ENCODE data around the gene MYO6. TPM values are rescaled to one million over a fixed set of nuclear protein-coding genes. Genes with fewer than 3 reads are reported as not detected.

The MYO6 gene
- total and polyA plus RNA-seq, 12 donors: 11.1 to 27.1 (median 16.2) TPM

DNA sequence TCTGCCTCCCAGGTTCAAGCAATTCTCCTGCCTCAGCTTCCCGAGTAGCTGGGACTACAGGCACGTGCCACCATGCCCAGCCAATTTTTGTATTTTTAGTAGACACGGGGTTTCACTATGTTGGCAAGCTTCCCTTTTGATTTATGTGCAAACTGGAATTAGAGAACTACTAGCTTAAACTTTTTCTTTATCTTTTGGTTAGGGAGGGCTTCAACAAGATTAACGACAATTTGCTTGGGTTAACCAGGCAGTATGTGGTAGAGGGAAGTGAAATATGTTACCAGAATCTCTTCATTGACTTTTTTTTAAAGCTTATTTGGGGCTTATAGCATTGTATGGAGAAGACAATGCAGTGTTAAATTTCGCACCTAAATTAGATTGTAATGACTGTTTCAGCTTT lies 9.0 kb downstream of the MYO6 start:
- TF ChIP-seq, protein P1, sequence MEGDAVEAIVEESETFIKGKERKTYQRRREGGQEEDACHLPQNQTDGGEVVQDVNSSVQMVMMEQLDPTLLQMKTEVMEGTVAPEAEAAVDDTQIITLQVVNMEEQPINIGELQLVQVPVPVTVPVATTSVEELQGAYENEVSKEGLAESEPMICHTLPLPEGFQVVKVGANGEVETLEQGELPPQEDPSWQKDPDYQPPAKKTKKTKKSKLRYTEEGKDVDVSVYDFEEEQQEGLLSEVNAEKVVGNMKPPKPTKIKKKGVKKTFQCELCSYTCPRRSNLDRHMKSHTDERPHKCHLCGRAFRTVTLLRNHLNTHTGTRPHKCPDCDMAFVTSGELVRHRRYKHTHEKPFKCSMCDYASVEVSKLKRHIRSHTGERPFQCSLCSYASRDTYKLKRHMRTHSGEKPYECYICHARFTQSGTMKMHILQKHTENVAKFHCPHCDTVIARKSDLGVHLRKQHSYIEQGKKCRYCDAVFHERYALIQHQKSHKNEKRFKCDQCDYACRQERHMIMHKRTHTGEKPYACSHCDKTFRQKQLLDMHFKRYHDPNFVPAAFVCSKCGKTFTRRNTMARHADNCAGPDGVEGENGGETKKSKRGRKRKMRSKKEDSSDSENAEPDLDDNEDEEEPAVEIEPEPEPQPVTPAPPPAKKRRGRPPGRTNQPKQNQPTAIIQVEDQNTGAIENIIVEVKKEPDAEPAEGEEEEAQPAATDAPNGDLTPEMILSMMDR (IDR thresholded peaks at IDR 0.05): no peak
- TF ChIP-seq POLR2A (IDR thresholded peaks at IDR 0.05): no peak
- no peaks in the 10 kb centered on the region for H3K27me3 ChIP-seq
- H3K9me3 ChIP-seq (replicated peaks in 1 of 3): no peaks in the 10 kb centered on the region
- no peaks in the 10 kb centered on the region for H3K36me3 ChIP-seq (replicated peaks in 1 of 2)
- no peak for DNase-seq
- intact Hi-C loops (cut with DNase I): no loop called here
- 55 to 77% (median 68%) methylated on average over 5 of the region's 5 CpGs for WGBS, 4 donors
- peaks cover 0 to 10% of the 10 kb centered on the region in 2 donors for H3K4me1 ChIP-seq (replicated peaks in 1 of 2)
- H3K4me3 ChIP-seq: no peak overlapping the region
- no peak overlapping the region for H3K27ac ChIP-seq

DNA sequence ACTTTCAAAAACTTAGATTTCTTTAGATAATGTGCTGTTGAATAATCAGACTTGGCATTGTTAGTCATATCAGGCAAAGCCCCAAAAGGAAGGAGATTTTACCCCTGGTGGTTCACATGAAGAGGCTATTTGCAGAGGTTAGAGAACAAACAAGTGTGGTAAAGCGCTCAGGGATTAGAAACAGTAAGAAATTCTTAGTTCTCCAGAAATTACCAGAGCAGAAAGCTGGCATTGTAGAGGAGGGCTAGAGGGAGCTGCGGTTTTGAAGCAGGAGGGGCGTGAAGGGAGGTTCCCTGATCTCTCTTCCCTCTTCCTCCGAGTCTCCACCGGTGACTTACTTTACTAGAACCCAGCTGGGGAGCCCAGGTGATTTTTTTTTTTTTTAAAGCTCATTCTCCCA lies 10.2 kb downstream of the MYO6 start:
- no peak for DNase-seq
- H3K27me3 ChIP-seq: no peaks in the 10 kb centered on the region
- no peaks in the 10 kb centered on the region for H3K9me3 ChIP-seq (replicated peaks in 1 of 3)
- H3K27ac ChIP-seq: no peak overlapping the region
- H3K36me3 ChIP-seq (replicated peaks in 1 of 2): no peaks in the 10 kb centered on the region
- WGBS, 4 donors: 78 to 84% (median 81%) methylated on average over 5 of the region's 5 CpGs
- H3K4me3 ChIP-seq: no peak overlapping the region
- peaks cover 0 to 10% of the 10 kb centered on the region in 2 donors for H3K4me1 ChIP-seq (replicated peaks in 1 of 2)
- intact Hi-C loops (cut with DNase I): no loop called here
- TF ChIP-seq POLR2A (IDR thresholded peaks at IDR 0.05): no peak
- TF ChIP-seq, protein P1 (IDR thresholded peaks at IDR 0.05): no peak

DNA sequence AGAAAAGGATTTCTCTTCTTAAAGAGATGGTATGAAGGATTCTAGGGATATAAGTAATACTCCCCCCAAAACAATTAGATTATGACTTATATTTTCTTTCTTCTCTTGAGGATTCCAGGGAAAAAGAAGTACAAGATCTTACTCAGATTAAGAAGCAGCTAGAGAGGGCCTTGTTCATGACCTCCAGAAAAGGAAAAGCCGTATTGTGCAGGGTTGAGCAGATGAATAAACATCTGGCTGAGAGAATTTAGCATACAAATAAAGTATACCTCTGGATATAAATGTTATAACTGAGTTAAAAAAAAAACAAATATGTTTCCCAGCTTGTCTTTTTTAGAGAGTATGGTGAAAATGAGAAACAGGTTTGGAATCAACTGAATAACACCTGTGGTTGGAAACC lies 11.3 kb downstream of the MYO6 start:
- TF ChIP-seq, protein P1 (IDR thresholded peaks at IDR 0.05): no peak
- TF ChIP-seq POLR2A (IDR thresholded peaks at IDR 0.05): no peak
- H3K27ac ChIP-seq: no peak overlapping the region
- 35 to 49% (median 42%) methylated on average over 1 of the region's 1 CpG for WGBS, 4 donors
- no peak overlapping the region for H3K4me3 ChIP-seq
- H3K4me1 ChIP-seq (replicated peaks in 1 of 2): peaks cover 0 to 10% of the 10 kb centered on the region in 2 donors
- H3K36me3 ChIP-seq (replicated peaks in 1 of 2): no peaks in the 10 kb centered on the region
- intact Hi-C loops (cut with DNase I): no loop called here
- no peaks in the 10 kb centered on the region for H3K27me3 ChIP-seq
- no peaks in the 10 kb centered on the region for H3K9me3 ChIP-seq (replicated peaks in 1 of 3)
- DNase-seq: no peak

DNA sequence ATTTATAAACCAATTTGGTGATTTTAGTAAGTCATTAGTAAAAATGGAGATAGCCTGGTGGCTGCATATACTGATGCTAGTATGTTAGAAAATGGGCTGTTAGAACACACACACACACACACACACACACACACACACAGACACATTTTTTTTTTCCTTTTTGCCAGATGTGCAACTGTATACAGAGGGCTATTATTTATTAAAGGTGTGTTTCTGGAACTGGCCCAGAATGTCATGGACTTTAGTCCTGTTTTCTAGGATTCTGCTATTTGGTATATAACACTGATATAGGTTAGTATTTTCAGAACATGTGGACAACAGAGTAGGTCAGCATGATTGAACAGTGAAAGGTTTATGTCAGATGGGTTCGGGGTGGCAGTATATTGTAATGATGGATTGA lies 12.4 kb downstream of the MYO6 start:
- no peaks in the 10 kb centered on the region for H3K36me3 ChIP-seq (replicated peaks in 1 of 2)
- intact Hi-C loops (cut with DNase I): no loop called here
- no peak for TF ChIP-seq POLR2A (IDR thresholded peaks at IDR 0.05)
- TF ChIP-seq, protein P1 (IDR thresholded peaks at IDR 0.05): no peak
- H3K4me3 ChIP-seq: no peak overlapping the region
- H3K27ac ChIP-seq: no peak overlapping the region
- peaks cover 0 to 10% of the 10 kb centered on the region in 2 donors for H3K4me1 ChIP-seq (replicated peaks in 1 of 2)
- no peaks in the 10 kb centered on the region for H3K9me3 ChIP-seq (replicated peaks in 1 of 3)
- DNase-seq: no peak
- H3K27me3 ChIP-seq: no peaks in the 10 kb centered on the region
- WGBS, 4 donors: 94 to 100% (median 97%) methylated on average over 1 of the region's 1 CpG

All from adrenal gland (tissue), 12 donors.